GM18502 (cell line): ENCODE data around the gene BCCIP.

Experiments used
- ATAC-seq: cut with Tn5 transposase; IDR thresholded peaks from one replicate; pipeline ENCODE4 v1.9.1; 2021; ENCODE audit warnings: mild to moderate bottlenecking; ENCODE audit not compliant: unreplicated experiment, poor library complexity

Gene BCCIP

GRCh38 chr10:125797424-125797823 lies 25.9 kb upstream of the BCCIP start:
- ATAC-seq, result no peak

GRCh38 chr10:125797994-125798662 lies 25.2 kb upstream of the BCCIP start:
- ATAC-seq, result no peak

- ATAC-seq, result no peak
Measured at GRCh38 chr10:125799451-125800182, 23.7 kb upstream of the BCCIP start.

GRCh38 chr10:125801574-125801973 lies 21.8 kb upstream of the BCCIP start:
- no peak for ATAC-seq

GRCh38 chr10:125802131-125802530 lies 21.2 kb upstream of the BCCIP start:
- ATAC-seq, result no peak

- ATAC-seq, result no peak
Measured at GRCh38 chr10:125802739-125803138, 20.6 kb upstream of the BCCIP start.

- ATAC-seq, result no peak
Measured at GRCh38 chr10:125808047-125808446, 15.3 kb upstream of the BCCIP start.

- ATAC-seq, result no peak
Measured at GRCh38 chr10:125811251-125811650, 12.1 kb upstream of the BCCIP start.

GRCh38 chr10:125812128-125812750 lies 11.1 kb upstream of the BCCIP start:
- no peak for ATAC-seq

GRCh38 chr10:125815764-125816163 lies 7.6 kb upstream of the BCCIP start:
- no peak for ATAC-seq

- no peak for ATAC-seq
Measured at GRCh38 chr10:125816548-125816947, 6.8 kb upstream of the BCCIP start.

GRCh38 chr10:125817337-125817946 lies 5.9 kb upstream of the BCCIP start:
- no peak for ATAC-seq

GRCh38 chr10:125820701-125821100 lies 2.6 kb upstream of the BCCIP start:
- peak; percentile 51 for ATAC-seq

GRCh38 chr10:125823663-125824251 lies 411 bp downstream of the BCCIP start:
- ATAC-seq, result peak; percentile 3

- no peak for ATAC-seq
Measured at GRCh38 chr10:125824736-125825135, 1.4 kb downstream of the BCCIP start.

- ATAC-seq, result no peak
Measured at GRCh38 chr10:125827133-125827532, 3.8 kb downstream of the BCCIP start.

GRCh38 chr10:125828311-125828710 lies 5.0 kb downstream of the BCCIP start:
- ATAC-seq, result no peak

GRCh38 chr10:125836746-125837145 lies 13.4 kb downstream of the BCCIP start:
- ATAC-seq, result no peak

- no peak for ATAC-seq
Measured at GRCh38 chr10:125838802-125839575, 15.6 kb downstream of the BCCIP start.

- ATAC-seq, result no peak
Measured at GRCh38 chr10:125840406-125840805, 17.1 kb downstream of the BCCIP start.
